Panc1 (cell line): ENCODE results near the gene SPZ1. TPM values are rescaled to one million over a fixed set of nuclear protein-coding genes. Genes with fewer than 3 reads are reported as not detected.

ENCODE experiments used
- ATAC-seq: fragments of 200-7000 bp; cut with Tn5 transposase; 2 replicates; pipeline ENCODE4 v1.9.1; 2020; ENCODE audit warnings: mild to moderate bottlenecking, moderate library complexity
- BruUV-seq: library from RNA; stranded (reverse); fragments of 400-500 nt; replicated peaks from 2 replicates; lab custom pipeline; 2021; lab: Mats Ljungman, UMichigan
- CTCF ChIA-PET: fragments of 300-600 bp; sonication (Branson Sonifier 250); formaldehyde crosslinking; loops from one replicate; lab custom pipeline; 2022; ENCODE audit warnings: antibody characterized with exemption; lab: Charles Lee
- POLR2A ChIA-PET: fragments of 300-600 bp; sonication (Branson Sonifier 250); formaldehyde crosslinking; loops from one replicate; lab custom pipeline; 2022; ENCODE audit warnings: antibody characterized with exemption; lab: Charles Lee
- DNase-seq: peaks from one replicate; pipeline ENCODE4 v3.0.0-alpha.2; 2010; ENCODE audit warnings: low read depth, low spot score
- H3K27ac ChIP-seq: 2 replicates; pipeline ENCODE4 v1.5.1; 2011; ENCODE audit warnings: mild to moderate bottlenecking, low read length, inconsistent platforms
- H3K27me3 ChIP-seq: fragments of 200-500 bp; sonication (Bioruptor generic); 2 replicates; pipeline ENCODE4 v1.6.0; 2014; ENCODE audit warnings: low read length, inconsistent platforms; ENCODE audit not compliant: control insufficient read depth, insufficient read depth
- H3K36me3 ChIP-seq: fragments of 200-500 bp; sonication (Bioruptor generic); 2 replicates; pipeline ENCODE4 v1.5.1; 2014; ENCODE audit warnings: inconsistent platforms, mild to moderate bottlenecking, low read length, moderate library complexity; ENCODE audit not compliant: control insufficient read depth, insufficient read depth
- H3K4me1 ChIP-seq: 2 replicates; pipeline ENCODE4 v1.5.1; 2011; ENCODE audit warnings: inconsistent platforms, mild to moderate bottlenecking, low read length, moderate library complexity; ENCODE audit not compliant: control insufficient read depth, insufficient read depth
- H3K4me3 ChIP-seq, 2 experiments: 2 replicates each; pipeline ENCODE4 v1.5.1; 2011 to 2012; ENCODE audit warnings: low read depth in 2 of 2, low read length in 2 of 2, mild to moderate bottlenecking in 2 of 2, inconsistent platforms in 1 of 2, moderate library complexity in 1 of 2
- H3K9me3 ChIP-seq: fragments of 200-500 bp; sonication (Bioruptor generic); 2 replicates; pipeline ENCODE4 v1.5.1; 2014; ENCODE audit warnings: low read depth, mild to moderate bottlenecking, inconsistent platforms, low read length, moderate library complexity; ENCODE audit not compliant: control insufficient read depth, insufficient read depth
- POLR2AphosphoS5 ChIP-seq: IDR thresholded peaks from 2 replicates; pipeline ENCODE4 v1.6.1; 2012; ENCODE audit warnings: mild to moderate bottlenecking, low read depth, low read length, moderate library complexity
- REST ChIP-seq, 2 experiments: IDR thresholded peaks; 2 replicates each; pipeline ENCODE4 v1.6.1; 2011 to 2012; ENCODE audit warnings: low read depth in 2 of 2, control low read depth in 1 of 2, low read length in 1 of 2, mild to moderate bottlenecking in 1 of 2, moderate library complexity in 1 of 2; ENCODE audit not compliant: insufficient read depth in 1 of 2
- SIN3A ChIP-seq: IDR thresholded peaks from 2 replicates; pipeline ENCODE4 v1.6.1; 2012; ENCODE audit warnings: low read depth, mild to moderate bottlenecking, low read length, moderate library complexity, borderline replicate concordance; ENCODE audit not compliant: insufficient read depth
- TCF7L2 ChIP-seq: IDR thresholded peaks from 2 replicates; pipeline ENCODE4 v1.6.1; 2011; ENCODE audit warnings: mild to moderate bottlenecking, low read depth, low read length, inconsistent platforms
- in situ Hi-C: cut with HindIII; loops from 2 replicates; pipeline ENCODE4 v1.10.0; 2016; ENCODE audit warnings: low sequenced_read_pairs, low pct_unique_long_range_greater_than_20kb
- intact Hi-C: fragments of 100-400 bp; cut with micrococcal nuclease; formaldehyde crosslinking; loops from one replicate; pipeline ENCODE4 v1.10.0; 2022; ENCODE audit not compliant: unreplicated experiment
- total RNA-seq: library from RNA; stranded (reverse); gene quantifications from one replicate; pipeline ENCODE4 v1.2.1, GENCODE V29; 2021; ENCODE audit not compliant: unreplicated experiment
- TF ChIP-seq, protein P1 (sequence below): fragments of 450-650 bp; IDR thresholded peaks from 2 replicates; pipeline ENCODE4 v1.5.1; 2017; ENCODE audit warnings: mild to moderate bottlenecking

The SPZ1 gene
- total RNA-seq, 1 experiment from 2014 or later: not detected

DNA sequence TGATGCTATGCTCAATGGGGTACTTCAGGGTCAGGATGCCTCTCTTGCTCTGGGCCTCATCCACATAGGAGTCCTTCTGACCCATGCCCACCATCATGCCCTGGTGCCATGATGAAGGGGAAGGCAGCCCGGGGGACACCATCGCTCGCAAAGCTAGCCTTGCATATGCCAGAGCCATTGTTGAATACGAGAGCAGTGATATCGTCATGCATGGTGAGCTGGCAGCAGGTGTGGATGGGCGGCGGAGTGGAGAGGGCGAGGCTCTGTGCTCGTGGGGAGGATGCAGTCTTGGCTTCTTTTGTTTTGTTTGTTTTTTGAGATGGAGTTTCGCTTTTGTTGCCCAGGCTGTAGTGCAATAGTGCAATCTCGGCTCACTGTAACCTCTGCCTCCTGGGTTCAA lies 17.2 kb upstream of the SPZ1 start:
- Histone ChIP-seq H3K36me3 (no peaks in the 10 kb centered on the region), H3K4me1 (no peaks in the 10 kb centered on the region), H3K9me3 (no peaks in the 10 kb centered on the region), H3K4me3 (no peak overlapping the region), H3K27me3 (no peaks in the 10 kb centered on the region), H3K27ac (no peak overlapping the region)
- BruUV-seq: no TSS peak
- ATAC-seq (no peak), DNase-seq (no peak)
- in situ Hi-C loops (no loop called here), intact Hi-C loops (no loop called here)
- ChIA-PET POLR2A (no interaction called here), CTCF (no interaction called here)
- TF ChIP-seq, protein P1, sequence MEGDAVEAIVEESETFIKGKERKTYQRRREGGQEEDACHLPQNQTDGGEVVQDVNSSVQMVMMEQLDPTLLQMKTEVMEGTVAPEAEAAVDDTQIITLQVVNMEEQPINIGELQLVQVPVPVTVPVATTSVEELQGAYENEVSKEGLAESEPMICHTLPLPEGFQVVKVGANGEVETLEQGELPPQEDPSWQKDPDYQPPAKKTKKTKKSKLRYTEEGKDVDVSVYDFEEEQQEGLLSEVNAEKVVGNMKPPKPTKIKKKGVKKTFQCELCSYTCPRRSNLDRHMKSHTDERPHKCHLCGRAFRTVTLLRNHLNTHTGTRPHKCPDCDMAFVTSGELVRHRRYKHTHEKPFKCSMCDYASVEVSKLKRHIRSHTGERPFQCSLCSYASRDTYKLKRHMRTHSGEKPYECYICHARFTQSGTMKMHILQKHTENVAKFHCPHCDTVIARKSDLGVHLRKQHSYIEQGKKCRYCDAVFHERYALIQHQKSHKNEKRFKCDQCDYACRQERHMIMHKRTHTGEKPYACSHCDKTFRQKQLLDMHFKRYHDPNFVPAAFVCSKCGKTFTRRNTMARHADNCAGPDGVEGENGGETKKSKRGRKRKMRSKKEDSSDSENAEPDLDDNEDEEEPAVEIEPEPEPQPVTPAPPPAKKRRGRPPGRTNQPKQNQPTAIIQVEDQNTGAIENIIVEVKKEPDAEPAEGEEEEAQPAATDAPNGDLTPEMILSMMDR: no peak
- TF ChIP-seq REST (IDR thresholded peaks at IDR 0.05; ENCODE audit: insufficient read depth in 1 of 2, low read depth in 2 of 2, low read length in 1 of 2) (no peak), POLR2AphosphoS5 (no peak), SIN3A (no peak), TCF7L2 (no peak)

DNA sequence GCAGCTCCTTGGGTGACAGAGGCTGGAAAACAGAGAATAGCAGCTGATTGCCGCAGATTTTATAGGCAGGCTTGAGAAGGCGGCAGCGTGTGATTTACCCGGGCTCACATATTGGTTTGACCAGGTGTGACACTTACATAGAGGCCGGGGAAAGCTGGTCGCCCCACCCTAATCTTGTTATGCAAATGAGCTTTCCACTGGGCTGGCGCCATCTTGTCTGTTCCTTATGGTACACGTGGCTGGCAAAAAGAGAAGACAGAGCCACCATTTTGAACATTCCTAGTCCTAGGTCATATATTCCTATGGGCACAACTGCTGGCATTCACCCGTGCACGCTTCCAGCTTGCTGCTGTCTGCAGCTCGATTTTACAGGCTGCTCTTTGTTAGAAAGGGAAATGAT lies 11.3 kb upstream of the SPZ1 start:
- TF ChIP-seq TCF7L2 (no peak), POLR2AphosphoS5 (no peak), SIN3A (no peak), REST (IDR thresholded peaks at IDR 0.05; ENCODE audit: insufficient read depth in 1 of 2, low read depth in 2 of 2, low read length in 1 of 2) (no peak)
- TF ChIP-seq, protein P1: no peak
- BruUV-seq: no TSS peak
- Histone ChIP-seq H3K9me3 (peaks cover 4% of the 10 kb centered on the region; the same call in 1 of the 2 replicates), H3K27me3 (no peaks in the 10 kb centered on the region), H3K4me1 (no peaks in the 10 kb centered on the region), H3K4me3 (no peak overlapping the region), H3K27ac (no peak overlapping the region), H3K36me3 (no peaks in the 10 kb centered on the region)
- ChIA-PET POLR2A (no interaction called here), CTCF (interaction anchor here (0.7 kb wide), 1 partner anchor 636 kb away, joined by 3 read pairs; no protein-coding TSS in a partner anchor)
- no peak for DNase-seq
- intact Hi-C loops: loop anchor here (1.0 kb wide), 1 partner anchor 217 kb away; no protein-coding TSS in a partner anchor
- in situ Hi-C loops: no loop called here
- ATAC-seq: no peak
